Fibroblast of skin of right quadriceps (primary cell): Measurements from ENCODE around the gene RANBP3.
"Not testable (repeated sequence)": the region's sequence is repeated elsewhere in the genome, so short reads cannot be mapped to it uniquely, and the experiment has no call there.

Experiments
- DNase-seq: peaks from one replicate; pipeline ENCODE4 v3.0.0-alpha.2; 2013

RANBP3 gene

GRCh38 chr19:5977785-5978605 is at the start of gene RANBP3:
Gene RANBP3 (minus strand): TSS chr19:5978140. CDS start chr19:5978082, 58 bp downstream.
- DNase-seq: peak; percentile 99

GRCh38 chr19:6026390-6027227 is 48.7 kb upstream of the RANBP3 start:
- no peak for DNase-seq

- not testable (repeated sequence) for DNase-seq
These were observed 46.8 kb upstream of the RANBP3 start for GRCh38 chr19:6024756-6025155.

GRCh38 chr19:6023936-6024335 is 46.0 kb upstream of the RANBP3 start:
- DNase-seq: no peak

- DNase-seq: peak; percentile 78
These were observed 45.2 kb upstream of the RANBP3 start for GRCh38 chr19:6023085-6023682.

- DNase-seq: no peak
These were observed 44.7 kb upstream of the RANBP3 start for GRCh38 chr19:6022570-6023064.

- DNase-seq: peak; percentile 74
These were observed 44.1 kb upstream of the RANBP3 start for GRCh38 chr19:6021878-6022569.

- DNase-seq: no peak
These were observed 43.2 kb upstream of the RANBP3 start for GRCh38 chr19:6020972-6021805.

GRCh38 chr19:6020166-6020882 is 42.4 kb upstream of the RANBP3 start:
- peak; percentile 28 for DNase-seq

- no peak for DNase-seq
These were observed 40.8 kb upstream of the RANBP3 start for GRCh38 chr19:6018786-6019185.

GRCh38 chr19:6017576-6017975 is 39.6 kb upstream of the RANBP3 start:
- no peak for DNase-seq

- no peak for DNase-seq
These were observed 38.1 kb upstream of the RANBP3 start for GRCh38 chr19:6015841-6016545.

- no peak for DNase-seq
These were observed 36.7 kb upstream of the RANBP3 start for GRCh38 chr19:6014551-6015135.

- no peak for DNase-seq
These were observed 34.7 kb upstream of the RANBP3 start for GRCh38 chr19:6012426-6013170.

- DNase-seq: no peak
These were observed 33.9 kb upstream of the RANBP3 start for GRCh38 chr19:6011794-6012193.

- DNase-seq: no peak
These were observed 33.3 kb upstream of the RANBP3 start for GRCh38 chr19:6011206-6011605.

GRCh38 chr19:6010107-6010506 is 32.2 kb upstream of the RANBP3 start:
- no peak for DNase-seq

- DNase-seq: no peak
These were observed 29.9 kb upstream of the RANBP3 start for GRCh38 chr19:6007866-6008265.

GRCh38 chr19:6006896-6007295 is 29.0 kb upstream of the RANBP3 start:
- no peak for DNase-seq
